HG03558 (cell line): ENCODE data around the gene FPR2.
"Not testable (repeated sequence)": the region's sequence is repeated elsewhere in the genome, so short reads cannot be mapped to it uniquely, and the experiment has no call there.

Experiments used
- ATAC-seq: cut with Tn5 transposase; IDR thresholded peaks from one replicate; pipeline ENCODE4 v1.9.1; 2021; ENCODE audit warnings: moderate number of reproducible peaks; ENCODE audit not compliant: unreplicated experiment; ENCODE audit errors: extremely low read depth

FPR2 gene

GRCh38 chr19:51760697-51761356, at the start of gene FPR2:
TSS of gene FPR2 (plus strand) at chr19:51761180. CDS start at chr19:51768659, 7,479 bp downstream.
- no peak for ATAC-seq

GRCh38 chr19:51711702-51712101, 49.3 kb upstream of the FPR2 start:
- no peak for ATAC-seq

GRCh38 chr19:51712461-51713081, 48.4 kb upstream of the FPR2 start:
- ATAC-seq = no peak

- no peak for ATAC-seq
Observed at GRCh38 chr19:51713319-51714285, 47.4 kb upstream of the FPR2 start.

GRCh38 chr19:51714848-51715247, 46.1 kb upstream of the FPR2 start:
- ATAC-seq = no peak

GRCh38 chr19:51715850-51716249, 45.1 kb upstream of the FPR2 start:
- no peak for ATAC-seq

GRCh38 chr19:51716925-51717324, 44.1 kb upstream of the FPR2 start:
- no peak for ATAC-seq

- no peak for ATAC-seq
Observed at GRCh38 chr19:51719251-51719988, 41.6 kb upstream of the FPR2 start.

GRCh38 chr19:51721905-51722304, 39.1 kb upstream of the FPR2 start:
- no peak for ATAC-seq

- ATAC-seq = no peak
Observed at GRCh38 chr19:51722492-51722891, 38.5 kb upstream of the FPR2 start.

- no peak for ATAC-seq
Observed at GRCh38 chr19:51724543-51724942, 36.4 kb upstream of the FPR2 start.

- no peak for ATAC-seq
Observed at GRCh38 chr19:51726049-51726448, 34.9 kb upstream of the FPR2 start.

- no peak for ATAC-seq
Observed at GRCh38 chr19:51727349-51727880, 33.6 kb upstream of the FPR2 start.

- no peak for ATAC-seq
Observed at GRCh38 chr19:51729781-51730180, 31.2 kb upstream of the FPR2 start.

- ATAC-seq = no peak
Observed at GRCh38 chr19:51733742-51734522, 27.0 kb upstream of the FPR2 start.

GRCh38 chr19:51735759-51736449, 25.1 kb upstream of the FPR2 start:
- no peak for ATAC-seq

- no peak for ATAC-seq
Observed at GRCh38 chr19:51737389-51737788, 23.6 kb upstream of the FPR2 start.

GRCh38 chr19:51737924-51738323, 23.1 kb upstream of the FPR2 start:
- ATAC-seq = no peak

GRCh38 chr19:51738523-51738922, 22.5 kb upstream of the FPR2 start:
- ATAC-seq = not testable (repeated sequence)
